HG03565 (cell line): Measurements from ENCODE around the gene SIKE1.
"Not testable (repeated sequence)": the region's sequence is repeated elsewhere in the genome, so short reads cannot be mapped to it uniquely, and the experiment has no call there.

Experiments used
- ATAC-seq: cut with Tn5 transposase; IDR thresholded peaks from one replicate; pipeline ENCODE4 v1.9.1; 2021; ENCODE audit warnings: mild to moderate bottlenecking, moderate library complexity; ENCODE audit not compliant: unreplicated experiment

SIKE1 gene

GRCh38 chr1:114780344-114781226 lies at the start of gene SIKE1:
Gene SIKE1, minus strand, starts transcription at chr1:114780685. Its CDS starts 78 bp downstream, at chr1:114780607.
- peak; percentile 99 for ATAC-seq

GRCh38 chr1:114830075-114830474 lies 49.6 kb upstream of the SIKE1 start:
- not testable (repeated sequence) for ATAC-seq

- ATAC-seq: no peak
These were observed 47.8 kb upstream of the SIKE1 start for GRCh38 chr1:114828251-114828650.

- no peak for ATAC-seq
These were observed 41.5 kb upstream of the SIKE1 start for GRCh38 chr1:114821978-114822377.

- no peak for ATAC-seq
These were observed 39.9 kb upstream of the SIKE1 start for GRCh38 chr1:114820392-114820791.

GRCh38 chr1:114819869-114820268 lies 39.4 kb upstream of the SIKE1 start:
- no peak for ATAC-seq

GRCh38 chr1:114804449-114804848 lies 24.0 kb upstream of the SIKE1 start:
- not testable (repeated sequence) for ATAC-seq

GRCh38 chr1:114803001-114803400 lies 22.5 kb upstream of the SIKE1 start:
- ATAC-seq: peak; percentile 65

- ATAC-seq: no peak
These were observed 13.6 kb upstream of the SIKE1 start for GRCh38 chr1:114794038-114794437.

GRCh38 chr1:114790581-114790980 lies 10.1 kb upstream of the SIKE1 start:
- ATAC-seq: not testable (repeated sequence)

- not testable (repeated sequence) for ATAC-seq
These were observed 6.0 kb upstream of the SIKE1 start for GRCh38 chr1:114786440-114786839.

- no peak for ATAC-seq
These were observed 2.0 kb upstream of the SIKE1 start for GRCh38 chr1:114782476-114782875.

GRCh38 chr1:114779722-114780121 lies 763 bp downstream of the SIKE1 start:
- ATAC-seq: no peak

- ATAC-seq: not testable (repeated sequence)
These were observed 3.8 kb downstream of the SIKE1 start for GRCh38 chr1:114776726-114777125.

GRCh38 chr1:114771992-114772391 lies 8.5 kb downstream of the SIKE1 start:
- no peak for ATAC-seq

GRCh38 chr1:114770989-114771388 lies 9.5 kb downstream of the SIKE1 start:
- ATAC-seq: no peak

GRCh38 chr1:114764689-114765088 lies 15.8 kb downstream of the SIKE1 start:
- no peak for ATAC-seq

GRCh38 chr1:114758256-114758832 lies 22.1 kb downstream of the SIKE1 start:
- ATAC-seq: no peak

GRCh38 chr1:114757455-114758255 lies 22.8 kb downstream of the SIKE1 start, which contains the start of gene CSDE1:
Gene CSDE1, minus strand, starts transcription at chr1:114757984. Its CDS starts 18,094 bp downstream, at chr1:114739890.
- peak; percentile 67 for ATAC-seq

- ATAC-seq: no peak
These were observed 23.5 kb downstream of the SIKE1 start for GRCh38 chr1:114756949-114757454.
